IMR-90 (cell line): ENCODE data around the gene MLANA. TPM values are rescaled to one million over a fixed set of nuclear protein-coding genes. Genes with fewer than 3 reads are reported as not detected.

Experiments
- ATAC-seq: fragments of 200-7000 bp; cut with Tn5 transposase; 2 replicates; pipeline ENCODE4 v1.9.1; 2020; ENCODE audit warnings: low read depth, mild to moderate bottlenecking, moderate library complexity
- BruUV-seq: library from RNA; stranded (reverse); fragments of 400-500 nt; replicated peaks from 2 replicates; lab custom pipeline; 2021; lab: Mats Ljungman, UMichigan
- CTCF ChIA-PET: fragments of 300-600 bp; formaldehyde crosslinking; extraction: SDS; loops from one replicate; lab custom pipeline; 2021; ENCODE audit warnings: antibody characterized with exemption; lab: Yijun Ruan, JAX
- POLR2A ChIA-PET: fragments of 300-600 bp; sonication (Branson Sonifier 250); formaldehyde crosslinking; loops from one replicate; lab custom pipeline; 2022; ENCODE audit warnings: antibody characterized with exemption; ENCODE audit not compliant: unreplicated experiment; lab: Charles Lee
- DNase-seq: peaks from one replicate; pipeline ENCODE4 v3.0.0; 2013
- H2AFZ ChIP-seq: replicated peaks from 2 replicates; pipeline ENCODE3; 2013; ENCODE audit warnings: low read length, mild to moderate bottlenecking; ENCODE audit not compliant: poor library complexity
- H2AK5ac ChIP-seq: 2 replicates; pipeline ENCODE4 v1.6.1; 2013; ENCODE audit warnings: low read depth, low read length, inconsistent platforms
- H2AK9ac ChIP-seq: replicated peaks from 2 replicates; pipeline ENCODE3; 2013; ENCODE audit warnings: mild to moderate bottlenecking, low read depth, low read length, moderate library complexity; ENCODE audit not compliant: poor library complexity
- H2BK120ac ChIP-seq: 2 replicates; pipeline ENCODE4 v1.6.1; 2013; ENCODE audit warnings: low read depth, low read length, inconsistent platforms
- H2BK15ac ChIP-seq: 3 replicates; pipeline ENCODE4 v1.6.1; 2013; ENCODE audit warnings: low read depth, low read length, inconsistent platforms
- H2BK20ac ChIP-seq: 2 replicates; pipeline ENCODE4 v1.6.1; 2013; ENCODE audit warnings: low read depth, mild to moderate bottlenecking, inconsistent platforms, low read length, moderate library complexity
- H2BK5ac ChIP-seq: 2 replicates; pipeline ENCODE4 v1.6.1; 2013; ENCODE audit warnings: mild to moderate bottlenecking, low read depth, low read length, inconsistent platforms; ENCODE audit not compliant: poor library complexity, severe bottlenecking
- H3K14ac ChIP-seq: replicated peaks from 2 replicates; pipeline ENCODE4 v1.6.1; 2013; ENCODE audit warnings: low read depth, low read length, inconsistent platforms
- H3K18ac ChIP-seq: 2 replicates; pipeline ENCODE4 v1.6.1; 2013; ENCODE audit warnings: low read depth, low read length, control low read depth
- H3K23ac ChIP-seq: 2 replicates; pipeline ENCODE4 v1.6.1; 2013; ENCODE audit warnings: low read depth, low read length, inconsistent platforms
- H3K27ac ChIP-seq: 2 replicates; pipeline ENCODE4 v1.5.1; 2013; ENCODE audit warnings: mild to moderate bottlenecking, control low read depth, low read length; ENCODE audit not compliant: insufficient read depth
- H3K27me3 ChIP-seq: 2 replicates; pipeline ENCODE4 v1.6.1; 2013; ENCODE audit warnings: low read length; ENCODE audit not compliant: control insufficient read depth, insufficient read depth
- H3K36me3 ChIP-seq: 2 replicates; pipeline ENCODE4 v1.6.1; 2013; ENCODE audit warnings: low read length, mixed read lengths; ENCODE audit not compliant: control insufficient read depth, insufficient read depth
- H3K4ac ChIP-seq: 2 replicates; pipeline ENCODE4 v1.6.1; 2013; ENCODE audit warnings: low read depth, low read length, inconsistent platforms
- H3K4me1 ChIP-seq: 2 replicates; pipeline ENCODE4 v1.6.1; 2013; ENCODE audit warnings: low read length, mixed read lengths; ENCODE audit not compliant: control insufficient read depth, insufficient read depth
- H3K4me2 ChIP-seq: 2 replicates; pipeline ENCODE4 v1.6.1; 2013; ENCODE audit warnings: low read depth, mild to moderate bottlenecking, control low read depth, low read length, moderate library complexity
- H3K4me3 ChIP-seq: 2 replicates; pipeline ENCODE4 v1.5.1; 2013; ENCODE audit warnings: low read depth, mild to moderate bottlenecking, control low read depth, low read length, moderate library complexity; ENCODE audit not compliant: insufficient read depth
- H3K56ac ChIP-seq: 2 replicates; pipeline ENCODE4 v1.6.1; 2013; ENCODE audit warnings: low read length, inconsistent platforms; ENCODE audit not compliant: insufficient read depth; ENCODE audit errors: extremely low read depth
- H3K79me1 ChIP-seq, 2 experiments: 2 replicates each; pipeline ENCODE4 v1.6.1; 2013; ENCODE audit warnings: low read length in 2 of 2, inconsistent platforms in 1 of 2, low read depth in 1 of 2
- H3K9ac ChIP-seq: 2 replicates; pipeline ENCODE4 v1.6.1; 2013; ENCODE audit warnings: low read depth, low read length, control low read depth
- H3K9me1 ChIP-seq: 2 replicates; pipeline ENCODE4 v1.6.1; 2013; ENCODE audit warnings: low read length, inconsistent platforms; ENCODE audit not compliant: insufficient read depth
- H3K9me3 ChIP-seq: 2 replicates; pipeline ENCODE4 v1.6.1; 2013; ENCODE audit warnings: low read length; ENCODE audit not compliant: control insufficient read depth, insufficient read depth
- H4K20me1 ChIP-seq: 2 replicates; pipeline ENCODE4 v1.6.1; 2013; ENCODE audit warnings: low read length, inconsistent platforms; ENCODE audit not compliant: insufficient read depth
- H4K5ac ChIP-seq: 2 replicates; pipeline ENCODE4 v1.6.1; 2013; ENCODE audit warnings: mild to moderate bottlenecking, low read depth, low read length, control low read depth
- H4K8ac ChIP-seq, 2 experiments: 2 replicates each; pipeline ENCODE4 v1.6.1; 2013; ENCODE audit warnings: low read depth in 2 of 2, low read length in 2 of 2, control low read depth in 1 of 2, inconsistent platforms in 1 of 2
- H4K91ac ChIP-seq: 2 replicates; pipeline ENCODE4 v1.6.1; 2013; ENCODE audit warnings: low read depth, low read length, inconsistent platforms; ENCODE audit not compliant: insufficient read depth
- BHLHE40 ChIP-seq: fragments of 150-350 bp; IDR thresholded peaks from 2 replicates; pipeline ENCODE4 v1.6.1; 2016; ENCODE audit warnings: mild to moderate bottlenecking, low read depth, low read length
- CEBPB ChIP-seq: IDR thresholded peaks from 2 replicates; pipeline ENCODE4 v1.6.1; 2012; ENCODE audit warnings: low read depth, low read length, improper control_type of control experiment
- CHD1 ChIP-seq: IDR thresholded peaks from 2 replicates; pipeline ENCODE4 v1.6.1; 2012; ENCODE audit warnings: low read depth, low read length, improper control_type of control experiment
- CTCF ChIP-seq: conservative IDR thresholded peaks from 2 replicates; pipeline ENCODE4 v1.5.1; 2012; ENCODE audit warnings: mild to moderate bottlenecking, low read depth, low read length, improper control_type of control experiment
- FOS ChIP-seq: fragments of 150-350 bp; IDR thresholded peaks from 2 replicates; pipeline ENCODE4 v1.6.1; 2016; ENCODE audit warnings: low read depth, low read length
- MAZ ChIP-seq: IDR thresholded peaks from 2 replicates; pipeline ENCODE4 v1.6.1; 2012; ENCODE audit warnings: low read depth, mild to moderate bottlenecking, low read length, improper control_type of control experiment, moderate library complexity, borderline replicate concordance
- MXI1 ChIP-seq: IDR thresholded peaks from 2 replicates; pipeline ENCODE4 v1.6.1; 2012; ENCODE audit warnings: low read depth, mild to moderate bottlenecking, low read length, moderate library complexity, borderline replicate concordance
- NFE2L2 ChIP-seq: fragments of 150-350 bp; IDR thresholded peaks from 2 replicates; pipeline ENCODE4 v1.6.1; 2016; ENCODE audit warnings: low read depth, mild to moderate bottlenecking, low read length
- RCOR1 ChIP-seq: IDR thresholded peaks from 2 replicates; pipeline ENCODE4 v1.6.1; 2012; ENCODE audit warnings: mild to moderate bottlenecking, low read length, improper control_type of control experiment; ENCODE audit not compliant: insufficient replicate concordance
- RFX5 ChIP-seq: IDR thresholded peaks from 2 replicates; pipeline ENCODE4 v1.8.0; 2012; ENCODE audit warnings: low read depth, mild to moderate bottlenecking, low read length, moderate library complexity
- SMC3 ChIP-seq: fragments of 150-350 bp; IDR thresholded peaks from 2 replicates; pipeline ENCODE4 v1.6.1; 2016; ENCODE audit warnings: low read depth, mild to moderate bottlenecking, antibody characterized with exemption, low read length, moderate library complexity
- USF2 ChIP-seq: fragments of 150-350 bp; IDR thresholded peaks from 2 replicates; pipeline ENCODE4 v1.6.1; 2017; ENCODE audit warnings: mild to moderate bottlenecking, antibody characterized with exemption, low read length, low read depth
- WGBS, 2 experiments: methylation state at CpG; one replicate each; pipeline versions ENCODE4 v1.1.5 to v1.1.7; 2013; ENCODE audit warnings: missing lambda C conversion rate in 2 of 2; ENCODE audit not compliant: insufficient read length in 1 of 2; ENCODE audit errors: extremely low coverage in 2 of 2; 5-methylcytosine and 5-hydroxymethylcytosine counted together
- dilution Hi-C: fragments of 300-500 bp; cut with HindIII; formaldehyde crosslinking; loops from one replicate; pipeline ENCODE4 v1.14.3; 2018; ENCODE audit warnings: low sequenced_read_pairs; ENCODE audit not compliant: unreplicated experiment
- in situ Hi-C: fragments of 300-500 bp; cut with MboI; formaldehyde crosslinking; loops from 3 replicates; pipeline ENCODE4 v1.14.3; 2019; ENCODE audit warnings: low sequenced_read_pairs, inconsistent platforms, mixed read lengths
- intact Hi-C: fragments of 100-400 bp; cut with micrococcal nuclease; formaldehyde crosslinking; loops from 2 replicates; pipeline ENCODE4 v1.10.0; 2022
- polyA plus RNA-seq, 3 experiments: library from polyadenylated mRNA; depleted of rRNA; stranded (reverse); fragments of >200 nt; gene quantifications; 2 replicates each; pipeline ENCODE4 v1.2.3, GENCODE V29; 2012; ENCODE audit warnings: low replicate concordance in 1 of 3
- total RNA-seq: library from RNA; depleted of rRNA; stranded (reverse); fragments of >200 nt; gene quantifications from 2 replicates; pipeline ENCODE4 v1.2.3, GENCODE V29; 2012
- TF ChIP-seq, protein P1 (sequence below): fragments of 150-350 bp; IDR thresholded peaks from 2 replicates; pipeline ENCODE4 v1.6.1; 2016; ENCODE audit warnings: low read depth, mild to moderate bottlenecking, low read length, moderate library complexity, borderline replicate concordance

The MLANA gene
- total and polyA plus RNA-seq, 2 of the 4 experiments (the other 2 are of a cell fraction), result not detected

GRCh38 chr9:5953743-5954707 lies 63.3 kb downstream of the MLANA start:
- Histone ChIP-seq H3K56ac (no peak overlapping the region), H2AK9ac (no peak overlapping the region), H2BK5ac (no peak overlapping the region), H2AK5ac (no peak overlapping the region), H3K27me3 (no peaks in the 10 kb centered on the region), H3K79me1 (peaks cover 7 to 8% of the 10 kb centered on the region in 2 experiments; a peak in 2 of 4 replicates), H2AFZ (no peak overlapping the region), H3K9me3 (no peaks in the 10 kb centered on the region), H3K27ac (no peak overlapping the region), H3K9me1 (no peaks in the 10 kb centered on the region), H3K18ac (no peak overlapping the region), H4K91ac (no peak overlapping the region), H2BK15ac (no peak overlapping the region), H3K4ac (no peak overlapping the region), H3K4me3 (no peak overlapping the region), H3K23ac (no peak overlapping the region), H2BK120ac (no peak overlapping the region), H3K4me2 (peak overlapping the region; percentile 45; the same call in 1 of the 2 replicates), H4K5ac (no peak overlapping the region), H4K20me1 (peaks cover 2% of the 10 kb centered on the region; the same call in 1 of the 2 replicates), H3K14ac (no peak overlapping the region), H2BK20ac (no peak overlapping the region), H4K8ac (no peak overlapping the region), H3K4me1 (0 out of 2 replicates have a peak, but pooled peaks cover 1% of the 10 kb centered on the region), H3K36me3 (peaks cover 3% of the 10 kb centered on the region; the same call in 1 of the 2 replicates), H3K9ac (no peak overlapping the region)
- dilution Hi-C loops (no loop called here), in situ Hi-C loops (no loop called here), intact Hi-C loops (no loop called here)
- TF ChIP-seq, protein P1, sequence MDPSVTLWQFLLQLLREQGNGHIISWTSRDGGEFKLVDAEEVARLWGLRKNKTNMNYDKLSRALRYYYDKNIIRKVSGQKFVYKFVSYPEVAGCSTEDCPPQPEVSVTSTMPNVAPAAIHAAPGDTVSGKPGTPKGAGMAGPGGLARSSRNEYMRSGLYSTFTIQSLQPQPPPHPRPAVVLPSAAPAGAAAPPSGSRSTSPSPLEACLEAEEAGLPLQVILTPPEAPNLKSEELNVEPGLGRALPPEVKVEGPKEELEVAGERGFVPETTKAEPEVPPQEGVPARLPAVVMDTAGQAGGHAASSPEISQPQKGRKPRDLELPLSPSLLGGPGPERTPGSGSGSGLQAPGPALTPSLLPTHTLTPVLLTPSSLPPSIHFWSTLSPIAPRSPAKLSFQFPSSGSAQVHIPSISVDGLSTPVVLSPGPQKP, result no peak
- TF ChIP-seq USF2 (no peak), RFX5 (no peak), NFE2L2 (no peak), MXI1 (no peak), SMC3 (no peak), CEBPB (no peak), FOS (no peak), BHLHE40 (no peak), CHD1 (no peak), RCOR1 (no peak), CTCF (no peak), MAZ (no peak)
- ATAC-seq (no peak), DNase-seq (peak; percentile 25)
- CTCF ChIA-PET, result no interaction called here
- no TSS peak for BruUV-seq
- 71% methylated on average over 1 of the region's 9 CpGs; no CpG with 5 or more reads in 1 of the 2 experiments for WGBS, 2 experiments
- POLR2A ChIA-PET, result no interaction called here
